ENCODE data around the gene CEP19.

DNA sequence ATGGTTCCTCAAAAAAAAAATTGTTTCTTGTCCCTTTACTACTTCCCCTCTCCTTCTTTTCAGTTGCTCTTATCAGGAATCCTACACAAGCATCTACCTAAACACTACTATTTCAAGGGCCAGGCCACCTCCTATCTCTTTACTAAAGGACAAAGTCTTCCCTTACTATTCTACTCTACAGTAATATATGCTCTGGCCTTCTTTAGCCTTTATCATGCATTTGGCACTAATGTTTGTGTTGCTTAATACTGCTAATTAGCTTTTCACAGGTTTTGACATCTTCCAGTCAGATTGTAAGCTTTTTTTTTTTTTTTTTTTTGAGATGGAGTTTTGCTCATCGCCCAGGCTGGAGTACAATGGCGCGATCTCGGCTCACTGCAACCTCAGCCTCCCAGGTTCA is 5.3 kb downstream of the CEP19 start:
- TF ChIP-seq, protein P1, sequence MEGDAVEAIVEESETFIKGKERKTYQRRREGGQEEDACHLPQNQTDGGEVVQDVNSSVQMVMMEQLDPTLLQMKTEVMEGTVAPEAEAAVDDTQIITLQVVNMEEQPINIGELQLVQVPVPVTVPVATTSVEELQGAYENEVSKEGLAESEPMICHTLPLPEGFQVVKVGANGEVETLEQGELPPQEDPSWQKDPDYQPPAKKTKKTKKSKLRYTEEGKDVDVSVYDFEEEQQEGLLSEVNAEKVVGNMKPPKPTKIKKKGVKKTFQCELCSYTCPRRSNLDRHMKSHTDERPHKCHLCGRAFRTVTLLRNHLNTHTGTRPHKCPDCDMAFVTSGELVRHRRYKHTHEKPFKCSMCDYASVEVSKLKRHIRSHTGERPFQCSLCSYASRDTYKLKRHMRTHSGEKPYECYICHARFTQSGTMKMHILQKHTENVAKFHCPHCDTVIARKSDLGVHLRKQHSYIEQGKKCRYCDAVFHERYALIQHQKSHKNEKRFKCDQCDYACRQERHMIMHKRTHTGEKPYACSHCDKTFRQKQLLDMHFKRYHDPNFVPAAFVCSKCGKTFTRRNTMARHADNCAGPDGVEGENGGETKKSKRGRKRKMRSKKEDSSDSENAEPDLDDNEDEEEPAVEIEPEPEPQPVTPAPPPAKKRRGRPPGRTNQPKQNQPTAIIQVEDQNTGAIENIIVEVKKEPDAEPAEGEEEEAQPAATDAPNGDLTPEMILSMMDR (IDR thresholded peaks at IDR 0.05) = no peak
- TF ChIP-seq POLR2AphosphoS5 (IDR thresholded peaks at IDR 0.05; ENCODE audit: low read depth, low read length) = no peak
- no peak for TF ChIP-seq SIN3A (IDR thresholded peaks at IDR 0.05; ENCODE audit: borderline replicate concordance, insufficient read depth, low read depth, low read length)
- TF ChIP-seq, protein P2, sequence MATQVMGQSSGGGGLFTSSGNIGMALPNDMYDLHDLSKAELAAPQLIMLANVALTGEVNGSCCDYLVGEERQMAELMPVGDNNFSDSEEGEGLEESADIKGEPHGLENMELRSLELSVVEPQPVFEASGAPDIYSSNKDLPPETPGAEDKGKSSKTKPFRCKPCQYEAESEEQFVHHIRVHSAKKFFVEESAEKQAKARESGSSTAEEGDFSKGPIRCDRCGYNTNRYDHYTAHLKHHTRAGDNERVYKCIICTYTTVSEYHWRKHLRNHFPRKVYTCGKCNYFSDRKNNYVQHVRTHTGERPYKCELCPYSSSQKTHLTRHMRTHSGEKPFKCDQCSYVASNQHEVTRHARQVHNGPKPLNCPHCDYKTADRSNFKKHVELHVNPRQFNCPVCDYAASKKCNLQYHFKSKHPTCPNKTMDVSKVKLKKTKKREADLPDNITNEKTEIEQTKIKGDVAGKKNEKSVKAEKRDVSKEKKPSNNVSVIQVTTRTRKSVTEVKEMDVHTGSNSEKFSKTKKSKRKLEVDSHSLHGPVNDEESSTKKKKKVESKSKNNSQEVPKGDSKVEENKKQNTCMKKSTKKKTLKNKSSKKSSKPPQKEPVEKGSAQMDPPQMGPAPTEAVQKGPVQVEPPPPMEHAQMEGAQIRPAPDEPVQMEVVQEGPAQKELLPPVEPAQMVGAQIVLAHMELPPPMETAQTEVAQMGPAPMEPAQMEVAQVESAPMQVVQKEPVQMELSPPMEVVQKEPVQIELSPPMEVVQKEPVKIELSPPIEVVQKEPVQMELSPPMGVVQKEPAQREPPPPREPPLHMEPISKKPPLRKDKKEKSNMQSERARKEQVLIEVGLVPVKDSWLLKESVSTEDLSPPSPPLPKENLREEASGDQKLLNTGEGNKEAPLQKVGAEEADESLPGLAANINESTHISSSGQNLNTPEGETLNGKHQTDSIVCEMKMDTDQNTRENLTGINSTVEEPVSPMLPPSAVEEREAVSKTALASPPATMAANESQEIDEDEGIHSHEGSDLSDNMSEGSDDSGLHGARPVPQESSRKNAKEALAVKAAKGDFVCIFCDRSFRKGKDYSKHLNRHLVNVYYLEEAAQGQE (IDR thresholded peaks at IDR 0.05; ENCODE audit: insufficient read depth in 1 of 2, low read depth in 2 of 2, low read length in 1 of 2) = no peak
- TF ChIP-seq TCF7L2 (IDR thresholded peaks at IDR 0.05; ENCODE audit: low read depth, low read length) = no peak
